Kidney (tissue), 14 donors: Measurements from ENCODE around the gene ZC3H12A. TPM values are rescaled to one million over a fixed set of nuclear protein-coding genes. Genes with fewer than 3 reads are reported as not detected.

ENCODE experiments used
- DNase-seq, 5 donors: peaks; one replicate each; pipeline ENCODE4 v3.0.0-alpha.2; 2013 to 2020
- FAIRE-seq: peaks from 2 replicates; lab custom pipeline; 2012; peaks lifted over from hg19 to GRCh38; lab: Jason Lieb, UNC
- H3K27ac ChIP-seq, 2 donors: one replicate each; pipeline ENCODE4 v1.7.0; 2013; ENCODE audit warnings: low read depth in 2 of 2, low read length in 2 of 2, inconsistent platforms in 1 of 2
- H3K27me3 ChIP-seq: one replicate; pipeline ENCODE4 v1.7.1; 2013; ENCODE audit warnings: low read length, inconsistent platforms; ENCODE audit not compliant: control insufficient read depth, insufficient read depth
- H3K36me3 ChIP-seq, 3 donors: one replicate each; pipeline versions ENCODE4 v1.7.0 to v1.7.1; 2013; ENCODE audit warnings: low read length in 3 of 3, control low read depth in 1 of 3, inconsistent platforms in 1 of 3; ENCODE audit not compliant: insufficient read depth in 3 of 3, control insufficient read depth in 2 of 3
- H3K4me1 ChIP-seq, 3 donors: one replicate each; pipeline versions ENCODE4 v1.7.0 to v1.7.1; 2013; ENCODE audit warnings: low read length in 3 of 3, inconsistent platforms in 1 of 3, low read depth in 1 of 3; ENCODE audit not compliant: control insufficient read depth in 2 of 3, insufficient read depth in 2 of 3
- H3K4me3 ChIP-seq, 3 donors: one replicate each; pipeline versions ENCODE4 v1.7.0 to v1.8.1; 2013; ENCODE audit warnings: low read length in 3 of 3, control low read depth in 1 of 3, inconsistent platforms in 1 of 3
- H3K9ac ChIP-seq, 3 donors: one replicate each; pipeline versions ENCODE4 v1.7.0 to v1.7.1; 2013; ENCODE audit warnings: low read length in 3 of 3, control low read depth in 1 of 3, inconsistent platforms in 1 of 3
- H3K9me3 ChIP-seq, 3 donors: one replicate each; pipeline versions ENCODE4 v1.7.0 to v1.7.1; 2013; ENCODE audit warnings: low read length in 3 of 3, control low read depth in 1 of 3, inconsistent platforms in 1 of 3; ENCODE audit not compliant: control insufficient read depth in 2 of 3, insufficient read depth in 1 of 3
- intact Hi-C: fragments of 100-400 bp; cut with DNase I; formaldehyde crosslinking; loops from one replicate; pipeline ENCODE4 v1.11.1; 2022
- polyA plus RNA-seq: library from polyadenylated mRNA; stranded (reverse); fragments of 350-450 nt; fragmentation: Illumina TruSeq; extraction: RNeasy Lipid Tissue Mini Kit (QIAGEN cat#74804); gene quantifications from one replicate; pipeline ENCODE4 v1.2.3, GENCODE V29; 2014; ENCODE audit warnings: low read depth, low replicate concordance; ENCODE audit not compliant: insufficient read depth
- total RNA-seq: library from RNA; stranded (reverse); fragmentation: NEBNext Ultra II Directional; extraction: Animal tissue kit (Norgen Biotek cat#: 25700); gene quantifications from one replicate; pipeline ENCODE4 v1.2.1, GENCODE V29; 2021
- TF ChIP-seq, protein P1 (sequence below): IDR thresholded peaks from 3 replicates; pipeline ENCODE4 v1.5.1; 2012; ENCODE audit warnings: mild to moderate bottlenecking, moderate library complexity, borderline replicate concordance; ENCODE audit not compliant: insufficient read depth; ENCODE audit errors: extremely low read depth
- donor health status: control.
- donor health status: control.
- donor health status: control.
- donor health status: control.
- donor health status: control.
- donor health status: DM: yes; HTN: yes; CAD: no.
- donor health status: Normal renal cell carcinoma (clear cell type).

Gene ZC3H12A
- total and polyA plus RNA-seq, 2 donors from 2014 or later: 3.8 to 21.1 TPM

DNA sequence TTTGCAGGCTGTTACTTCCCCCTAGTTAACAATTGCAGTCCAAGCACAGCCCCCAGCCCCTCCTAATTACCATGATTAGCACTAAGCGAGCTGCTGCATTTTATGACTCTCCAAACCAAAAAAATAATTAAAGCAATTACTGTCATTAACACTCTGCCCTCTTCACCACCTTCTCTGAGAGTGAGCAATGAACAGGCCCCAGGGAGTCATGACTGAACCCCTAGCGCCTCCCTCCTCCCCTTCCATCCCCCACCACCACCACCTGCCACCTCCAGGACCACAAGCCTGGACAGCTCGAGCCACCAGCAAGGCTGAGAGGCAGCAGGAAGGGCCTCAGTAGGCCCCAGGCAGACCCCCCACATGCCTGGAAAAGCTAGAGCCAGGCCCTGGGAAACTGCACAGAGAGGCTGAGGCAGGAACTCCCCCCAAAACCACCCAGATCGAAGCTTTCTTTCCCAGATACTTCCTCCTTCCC lies 35.5 kb upstream of the ZC3H12A start:
- Histone ChIP-seq H3K4me3 (no peak overlapping the region), H3K36me3 (no peaks in the 10 kb centered on the region), H3K4me1 (no peaks in the 10 kb centered on the region), H3K27me3 (peaks cover 2% of the 10 kb centered on the region), H3K9me3 (no peaks in the 10 kb centered on the region), H3K27ac (no peak overlapping the region), H3K9ac (no peak overlapping the region)
- FAIRE-seq (no peak), DNase-seq (no peak)
- TF ChIP-seq, protein P1, sequence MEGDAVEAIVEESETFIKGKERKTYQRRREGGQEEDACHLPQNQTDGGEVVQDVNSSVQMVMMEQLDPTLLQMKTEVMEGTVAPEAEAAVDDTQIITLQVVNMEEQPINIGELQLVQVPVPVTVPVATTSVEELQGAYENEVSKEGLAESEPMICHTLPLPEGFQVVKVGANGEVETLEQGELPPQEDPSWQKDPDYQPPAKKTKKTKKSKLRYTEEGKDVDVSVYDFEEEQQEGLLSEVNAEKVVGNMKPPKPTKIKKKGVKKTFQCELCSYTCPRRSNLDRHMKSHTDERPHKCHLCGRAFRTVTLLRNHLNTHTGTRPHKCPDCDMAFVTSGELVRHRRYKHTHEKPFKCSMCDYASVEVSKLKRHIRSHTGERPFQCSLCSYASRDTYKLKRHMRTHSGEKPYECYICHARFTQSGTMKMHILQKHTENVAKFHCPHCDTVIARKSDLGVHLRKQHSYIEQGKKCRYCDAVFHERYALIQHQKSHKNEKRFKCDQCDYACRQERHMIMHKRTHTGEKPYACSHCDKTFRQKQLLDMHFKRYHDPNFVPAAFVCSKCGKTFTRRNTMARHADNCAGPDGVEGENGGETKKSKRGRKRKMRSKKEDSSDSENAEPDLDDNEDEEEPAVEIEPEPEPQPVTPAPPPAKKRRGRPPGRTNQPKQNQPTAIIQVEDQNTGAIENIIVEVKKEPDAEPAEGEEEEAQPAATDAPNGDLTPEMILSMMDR: no peak
- intact Hi-C loops: loop anchor here (10.0 kb wide), 1 partner anchor 734 kb away; no protein-coding TSS in a partner anchor

DNA sequence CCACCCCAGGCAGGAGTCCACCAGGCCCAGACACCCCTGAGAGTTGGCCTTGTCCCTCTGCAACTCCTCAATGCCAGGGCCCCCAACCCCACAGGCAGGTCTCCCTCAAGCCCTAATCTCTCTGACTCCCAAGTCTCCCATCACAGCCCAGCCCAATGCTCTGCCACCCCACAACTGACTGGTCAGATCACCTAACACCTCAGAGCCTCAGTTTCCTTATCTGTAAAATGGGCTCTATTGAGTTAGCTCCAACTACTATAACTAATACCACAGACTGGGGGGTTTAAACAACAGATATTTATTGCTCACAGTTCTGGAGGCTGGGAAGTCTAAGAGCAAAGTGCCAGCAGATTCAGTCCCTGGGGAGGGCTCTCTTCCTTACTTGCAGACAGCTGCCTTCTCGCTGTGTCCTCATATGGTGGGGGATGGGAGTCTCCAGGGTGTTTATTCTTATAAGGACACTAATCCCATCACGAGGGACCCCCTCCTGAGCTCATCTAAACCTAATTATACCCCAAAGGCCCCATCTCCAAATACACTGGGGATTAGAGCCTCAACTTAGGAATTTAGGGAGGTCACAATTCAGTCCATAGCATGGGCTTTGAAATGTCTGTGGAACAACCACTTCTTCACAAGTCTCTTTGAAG lies 34.9 kb upstream of the ZC3H12A start:
- H3K27me3 ChIP-seq: peaks cover 2% of the 10 kb centered on the region

GRCh38 chr1:37441490-37441889 lies 32.9 kb upstream of the ZC3H12A start:
- Histone ChIP-seq H3K36me3 (no peaks in the 10 kb centered on the region), H3K27ac (no peak overlapping the region), H3K4me3 (no peak overlapping the region), H3K9ac (no peak overlapping the region), H3K27me3 (peaks cover 2% of the 10 kb centered on the region), H3K4me1 (no peaks in the 10 kb centered on the region), H3K9me3 (no peaks in the 10 kb centered on the region)
- intact Hi-C loops: no loop called here
- FAIRE-seq: no peak
- TF ChIP-seq, protein P1: no peak
- DNase-seq: no peak

More for the DNA sequence above, 34.9 kb upstream of the ZC3H12A start:
- H3K9me3 ChIP-seq: no peaks in the 10 kb centered on the region
- H3K27ac ChIP-seq: no peak overlapping the region
- no peaks in the 10 kb centered on the region for H3K4me1 ChIP-seq
- H3K36me3 ChIP-seq: no peaks in the 10 kb centered on the region
- DNase-seq: no peak
- no peak for FAIRE-seq
- TF ChIP-seq, protein P1: no peak
- intact Hi-C loops: loop anchor here (10.0 kb wide), 1 partner anchor 735 kb away; no protein-coding TSS in a partner anchor
- no peak overlapping the region for H3K4me3 ChIP-seq
- no peak overlapping the region for H3K9ac ChIP-seq
